AG10803 (cell line): Measurements from ENCODE around the gene TMSB10.

ENCODE experiments used
- DNase-seq: peaks from one replicate; pipeline ENCODE4 v3.0.0; 2010; ENCODE audit warnings: low read depth
- H3K4me3 ChIP-seq: 2 replicates; pipeline ENCODE4 v1.5.1; 2011; ENCODE audit warnings: mild to moderate bottlenecking, low read length, control low read depth
- CTCF ChIP-seq: conservative IDR thresholded peaks from 2 replicates; pipeline ENCODE4 v1.5.1; 2011; ENCODE audit warnings: mild to moderate bottlenecking, low read length, control low read depth, inconsistent platforms

Gene TMSB10

DNA sequence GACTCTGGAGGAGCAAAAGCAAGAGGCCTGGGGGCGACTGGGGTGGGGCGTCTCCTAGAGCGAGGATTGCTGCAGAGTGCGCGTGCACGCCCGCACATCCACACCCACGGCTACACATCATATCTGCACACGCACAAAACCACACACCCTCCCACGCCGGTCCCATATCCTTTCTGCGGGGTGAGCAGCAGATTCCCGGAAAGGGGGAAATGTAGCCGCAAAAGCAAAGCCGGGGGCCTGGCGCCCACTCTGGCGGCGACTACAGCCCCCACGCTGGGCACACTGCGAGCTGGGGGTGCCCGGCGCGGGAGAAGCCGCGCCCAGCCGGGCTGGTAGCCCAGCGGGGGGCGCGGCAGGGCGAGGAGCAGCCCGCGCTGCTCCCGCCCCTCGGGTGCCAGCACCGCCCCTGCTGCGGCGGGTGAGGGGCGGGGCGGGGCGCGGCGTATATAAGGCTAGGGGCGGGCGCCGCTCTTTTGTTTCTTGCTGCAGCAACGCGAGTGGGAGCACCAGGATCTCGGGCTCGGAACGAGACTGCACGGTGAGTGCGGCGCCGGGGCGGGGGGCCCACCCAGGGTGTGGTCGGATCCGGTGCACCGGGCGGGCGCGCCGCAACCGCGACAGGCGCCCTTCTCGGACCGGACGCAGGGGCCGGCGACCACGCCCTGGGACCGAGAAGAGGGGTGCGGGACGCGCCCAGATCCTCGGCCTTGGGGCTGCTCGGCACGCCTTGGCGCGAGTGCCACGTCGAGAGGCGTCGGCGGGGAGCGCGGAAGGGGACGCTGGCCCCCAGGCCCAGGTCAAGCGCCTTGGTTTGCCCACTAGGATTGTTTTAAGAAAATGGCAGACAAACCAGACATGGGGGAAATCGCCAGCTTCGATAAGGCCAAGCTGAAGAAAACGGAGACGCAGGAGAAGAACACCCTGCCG lies at the start of gene TMSB10:
Gene TMSB10 (plus strand): TSS at position 476 of the 927 bp plus-strand sequence.
- peak; percentile 86 for DNase-seq
- TF ChIP-seq CTCF = no peak; the same call in 1 of the 2 replicates
- H3K4me3 ChIP-seq = peak within 1 kb of the TSS; percentile 95

DNA sequence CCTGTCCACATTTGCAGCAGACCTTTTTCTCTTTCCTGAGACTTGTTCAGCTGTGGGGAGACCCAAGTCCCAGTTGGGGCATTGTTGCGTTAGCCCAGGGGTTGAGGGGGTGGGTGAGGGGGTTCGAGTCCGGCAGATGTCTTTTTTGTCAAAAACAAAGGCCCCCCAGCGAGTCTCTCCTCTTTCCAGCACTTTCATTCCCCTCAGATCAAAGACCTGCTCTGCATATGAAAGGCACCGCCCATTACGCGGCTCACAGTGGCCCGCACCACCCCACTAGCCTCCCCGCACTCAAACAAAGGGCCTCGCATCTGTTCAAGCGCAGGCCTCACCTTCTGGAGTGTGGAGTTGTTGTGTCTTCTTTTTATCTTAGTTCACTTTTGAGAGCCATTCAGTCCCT lies 49.7 kb upstream of the TMSB10 start:
- no peak for TF ChIP-seq CTCF
- DNase-seq = no peak
- H3K4me3 ChIP-seq = no peak overlapping the region

DNA sequence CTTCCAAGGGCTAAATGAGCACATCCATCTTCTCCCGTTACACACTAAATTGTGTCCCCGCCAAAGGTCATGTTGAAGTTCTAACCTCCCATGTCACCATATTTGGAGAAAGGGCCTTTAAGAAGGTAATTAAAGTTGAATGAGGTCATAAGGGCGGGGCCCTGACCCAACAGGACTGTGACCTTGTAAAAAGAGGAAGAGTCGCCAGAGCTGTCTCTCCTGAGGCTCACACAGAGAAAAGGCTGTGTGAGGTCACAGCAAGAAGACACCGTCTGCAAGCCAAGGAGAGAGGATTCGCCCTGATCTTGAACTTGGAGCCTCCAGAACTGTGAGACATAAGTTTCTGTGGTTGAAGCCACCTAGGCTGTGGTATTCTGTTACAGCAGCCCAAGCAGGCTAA lies 48.7 kb upstream of the TMSB10 start:
- TF ChIP-seq CTCF = no peak
- no peak for DNase-seq
- H3K4me3 ChIP-seq = no peak overlapping the region

DNA sequence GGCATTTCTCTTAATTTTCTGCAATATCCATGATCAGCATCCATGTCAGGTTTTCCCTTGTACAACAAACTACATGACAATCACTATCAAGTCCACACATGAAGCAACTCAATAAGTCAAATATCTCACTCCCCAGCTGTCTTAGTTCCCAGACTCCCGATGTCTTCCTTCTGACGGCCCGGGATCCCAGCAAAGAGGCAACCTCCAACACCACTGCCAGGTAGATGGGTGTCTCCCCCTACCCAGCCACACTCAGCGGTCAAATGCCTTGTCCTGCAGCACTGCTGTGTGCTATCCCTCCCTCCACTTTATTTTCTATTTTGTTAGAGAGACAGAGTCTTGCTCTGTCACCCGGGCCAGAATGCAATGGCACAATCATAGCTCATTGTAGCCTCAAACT lies 47.9 kb upstream of the TMSB10 start:
- no peak for TF ChIP-seq CTCF
- no peak for DNase-seq
- no peak overlapping the region for H3K4me3 ChIP-seq

- no peak for DNase-seq
- TF ChIP-seq CTCF = peak; percentile 37
- H3K4me3 ChIP-seq = no peak overlapping the region
Observed at GRCh38 chr2:84858123-84858522, 47.3 kb upstream of the TMSB10 start.

- no peak overlapping the region for H3K4me3 ChIP-seq
- TF ChIP-seq CTCF = no peak
- DNase-seq = no peak
Observed at GRCh38 chr2:84858937-84859336, 46.5 kb upstream of the TMSB10 start.

- TF ChIP-seq CTCF = no peak
- no peak overlapping the region for H3K4me3 ChIP-seq
Observed at GRCh38 chr2:84861539-84861938, 43.9 kb upstream of the TMSB10 start.

More at GRCh38 chr2:84861539-84861938, 43.9 kb upstream of the TMSB10 start:
- DNase-seq = no peak
